ENCODE data around the gene TSC22D4.

GRCh38 chr7:100428967-100429636, 49.9 kb downstream of the TSC22D4 start:
- TF ChIP-seq, protein P1, sequence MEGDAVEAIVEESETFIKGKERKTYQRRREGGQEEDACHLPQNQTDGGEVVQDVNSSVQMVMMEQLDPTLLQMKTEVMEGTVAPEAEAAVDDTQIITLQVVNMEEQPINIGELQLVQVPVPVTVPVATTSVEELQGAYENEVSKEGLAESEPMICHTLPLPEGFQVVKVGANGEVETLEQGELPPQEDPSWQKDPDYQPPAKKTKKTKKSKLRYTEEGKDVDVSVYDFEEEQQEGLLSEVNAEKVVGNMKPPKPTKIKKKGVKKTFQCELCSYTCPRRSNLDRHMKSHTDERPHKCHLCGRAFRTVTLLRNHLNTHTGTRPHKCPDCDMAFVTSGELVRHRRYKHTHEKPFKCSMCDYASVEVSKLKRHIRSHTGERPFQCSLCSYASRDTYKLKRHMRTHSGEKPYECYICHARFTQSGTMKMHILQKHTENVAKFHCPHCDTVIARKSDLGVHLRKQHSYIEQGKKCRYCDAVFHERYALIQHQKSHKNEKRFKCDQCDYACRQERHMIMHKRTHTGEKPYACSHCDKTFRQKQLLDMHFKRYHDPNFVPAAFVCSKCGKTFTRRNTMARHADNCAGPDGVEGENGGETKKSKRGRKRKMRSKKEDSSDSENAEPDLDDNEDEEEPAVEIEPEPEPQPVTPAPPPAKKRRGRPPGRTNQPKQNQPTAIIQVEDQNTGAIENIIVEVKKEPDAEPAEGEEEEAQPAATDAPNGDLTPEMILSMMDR (conservative IDR thresholded peaks at IDR 0.05; ENCODE audit: low read depth in 2 of 2), result no peak
- TF ChIP-seq EZH2 (IDR thresholded peaks at IDR 0.05; ENCODE audit: low read depth, unreplicated experiment), result no peak
- TF ChIP-seq ZNF331 (CRISPR knock-in tag; IDR thresholded peaks at IDR 0.05; ENCODE audit: low read depth), result no peak
- no peak for TF ChIP-seq EZH2phosphoT487 (IDR thresholded peaks at IDR 0.05; ENCODE audit: unreplicated experiment)
- TF ChIP-seq, protein P2, sequence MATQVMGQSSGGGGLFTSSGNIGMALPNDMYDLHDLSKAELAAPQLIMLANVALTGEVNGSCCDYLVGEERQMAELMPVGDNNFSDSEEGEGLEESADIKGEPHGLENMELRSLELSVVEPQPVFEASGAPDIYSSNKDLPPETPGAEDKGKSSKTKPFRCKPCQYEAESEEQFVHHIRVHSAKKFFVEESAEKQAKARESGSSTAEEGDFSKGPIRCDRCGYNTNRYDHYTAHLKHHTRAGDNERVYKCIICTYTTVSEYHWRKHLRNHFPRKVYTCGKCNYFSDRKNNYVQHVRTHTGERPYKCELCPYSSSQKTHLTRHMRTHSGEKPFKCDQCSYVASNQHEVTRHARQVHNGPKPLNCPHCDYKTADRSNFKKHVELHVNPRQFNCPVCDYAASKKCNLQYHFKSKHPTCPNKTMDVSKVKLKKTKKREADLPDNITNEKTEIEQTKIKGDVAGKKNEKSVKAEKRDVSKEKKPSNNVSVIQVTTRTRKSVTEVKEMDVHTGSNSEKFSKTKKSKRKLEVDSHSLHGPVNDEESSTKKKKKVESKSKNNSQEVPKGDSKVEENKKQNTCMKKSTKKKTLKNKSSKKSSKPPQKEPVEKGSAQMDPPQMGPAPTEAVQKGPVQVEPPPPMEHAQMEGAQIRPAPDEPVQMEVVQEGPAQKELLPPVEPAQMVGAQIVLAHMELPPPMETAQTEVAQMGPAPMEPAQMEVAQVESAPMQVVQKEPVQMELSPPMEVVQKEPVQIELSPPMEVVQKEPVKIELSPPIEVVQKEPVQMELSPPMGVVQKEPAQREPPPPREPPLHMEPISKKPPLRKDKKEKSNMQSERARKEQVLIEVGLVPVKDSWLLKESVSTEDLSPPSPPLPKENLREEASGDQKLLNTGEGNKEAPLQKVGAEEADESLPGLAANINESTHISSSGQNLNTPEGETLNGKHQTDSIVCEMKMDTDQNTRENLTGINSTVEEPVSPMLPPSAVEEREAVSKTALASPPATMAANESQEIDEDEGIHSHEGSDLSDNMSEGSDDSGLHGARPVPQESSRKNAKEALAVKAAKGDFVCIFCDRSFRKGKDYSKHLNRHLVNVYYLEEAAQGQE (IDR thresholded peaks at IDR 0.05; ENCODE audit: unreplicated experiment), result no peak
- no peak for TF ChIP-seq JUNB (IDR thresholded peaks at IDR 0.05; ENCODE audit: unreplicated experiment)
- peak; percentile 93 for TF ChIP-seq CREB1 (CRISPR knock-in tag; IDR thresholded peaks at IDR 0.05; ENCODE audit: low read depth)
- TF ChIP-seq ZNF114 (CRISPR knock-in tag; IDR thresholded peaks at IDR 0.05), result no peak
- TF ChIP-seq POLR2AphosphoS5 (IDR thresholded peaks at IDR 0.05; ENCODE audit: low read depth), result peak; percentile 86
- TF ChIP-seq, protein P3, sequence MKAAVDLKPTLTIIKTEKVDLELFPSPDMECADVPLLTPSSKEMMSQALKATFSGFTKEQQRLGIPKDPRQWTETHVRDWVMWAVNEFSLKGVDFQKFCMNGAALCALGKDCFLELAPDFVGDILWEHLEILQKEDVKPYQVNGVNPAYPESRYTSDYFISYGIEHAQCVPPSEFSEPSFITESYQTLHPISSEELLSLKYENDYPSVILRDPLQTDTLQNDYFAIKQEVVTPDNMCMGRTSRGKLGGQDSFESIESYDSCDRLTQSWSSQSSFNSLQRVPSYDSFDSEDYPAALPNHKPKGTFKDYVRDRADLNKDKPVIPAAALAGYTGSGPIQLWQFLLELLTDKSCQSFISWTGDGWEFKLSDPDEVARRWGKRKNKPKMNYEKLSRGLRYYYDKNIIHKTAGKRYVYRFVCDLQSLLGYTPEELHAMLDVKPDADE (IDR thresholded peaks at IDR 0.05), result peak; percentile 17; the same call in 1 of the 2 replicates
- no peak for TF ChIP-seq STAT1 (IDR thresholded peaks at IDR 0.05; ENCODE audit: unreplicated experiment)
